Measurements from ENCODE around the gene BEND3.

DNA sequence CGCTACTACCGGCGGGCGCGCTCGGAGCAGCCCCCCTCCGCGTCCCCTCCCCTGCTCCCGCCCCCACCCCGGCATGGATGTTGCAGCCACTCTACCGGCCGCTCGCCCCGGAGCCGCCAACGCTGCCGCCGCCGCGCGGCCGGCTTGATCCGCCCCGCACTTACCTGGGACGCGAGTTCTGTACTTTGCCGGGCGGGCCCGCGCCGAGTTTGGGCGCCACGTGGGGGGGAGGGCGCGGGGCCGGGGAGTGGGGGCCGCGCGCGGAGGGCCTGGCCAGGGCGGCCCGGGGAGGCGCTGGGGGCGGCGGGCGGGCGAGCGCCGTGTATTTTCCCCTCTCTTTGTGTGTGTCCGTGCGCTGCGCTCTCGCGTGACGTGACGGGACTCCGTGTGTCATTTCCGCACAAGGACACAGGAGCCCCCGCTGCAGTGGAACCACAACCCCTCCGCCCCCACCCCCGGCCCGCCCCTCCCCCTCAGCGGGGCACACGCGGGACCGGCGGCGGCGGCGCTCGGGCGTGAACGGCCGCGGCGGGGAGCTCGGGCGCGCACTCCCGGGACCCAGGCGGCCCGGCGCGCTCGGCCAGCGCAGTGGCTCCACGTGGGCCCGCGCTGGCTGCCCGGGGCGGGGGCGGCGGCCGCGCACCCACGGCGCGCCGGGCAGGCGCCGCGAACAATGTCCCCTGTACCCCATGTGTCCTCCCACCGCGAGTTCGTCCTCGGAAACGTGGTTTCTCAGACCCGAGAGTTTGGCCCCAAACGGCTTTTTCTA lies at the start of gene BEND3:
- TF ChIP-seq POLR2A (IDR thresholded peaks at IDR 0.05), result no peak
- TF ChIP-seq, protein P1, sequence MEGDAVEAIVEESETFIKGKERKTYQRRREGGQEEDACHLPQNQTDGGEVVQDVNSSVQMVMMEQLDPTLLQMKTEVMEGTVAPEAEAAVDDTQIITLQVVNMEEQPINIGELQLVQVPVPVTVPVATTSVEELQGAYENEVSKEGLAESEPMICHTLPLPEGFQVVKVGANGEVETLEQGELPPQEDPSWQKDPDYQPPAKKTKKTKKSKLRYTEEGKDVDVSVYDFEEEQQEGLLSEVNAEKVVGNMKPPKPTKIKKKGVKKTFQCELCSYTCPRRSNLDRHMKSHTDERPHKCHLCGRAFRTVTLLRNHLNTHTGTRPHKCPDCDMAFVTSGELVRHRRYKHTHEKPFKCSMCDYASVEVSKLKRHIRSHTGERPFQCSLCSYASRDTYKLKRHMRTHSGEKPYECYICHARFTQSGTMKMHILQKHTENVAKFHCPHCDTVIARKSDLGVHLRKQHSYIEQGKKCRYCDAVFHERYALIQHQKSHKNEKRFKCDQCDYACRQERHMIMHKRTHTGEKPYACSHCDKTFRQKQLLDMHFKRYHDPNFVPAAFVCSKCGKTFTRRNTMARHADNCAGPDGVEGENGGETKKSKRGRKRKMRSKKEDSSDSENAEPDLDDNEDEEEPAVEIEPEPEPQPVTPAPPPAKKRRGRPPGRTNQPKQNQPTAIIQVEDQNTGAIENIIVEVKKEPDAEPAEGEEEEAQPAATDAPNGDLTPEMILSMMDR (IDR thresholded peaks at IDR 0.05), result no peak
- TF ChIP-seq POLR2AphosphoS5 (IDR thresholded peaks at IDR 0.05), result no peak
